ENCODE data around the gene EEF1AKMT4.
"Not testable (repeated sequence)": the region's sequence is repeated elsewhere in the genome, so short reads cannot be mapped to it uniquely, and the experiment has no call there.

The EEF1AKMT4 gene

DNA sequence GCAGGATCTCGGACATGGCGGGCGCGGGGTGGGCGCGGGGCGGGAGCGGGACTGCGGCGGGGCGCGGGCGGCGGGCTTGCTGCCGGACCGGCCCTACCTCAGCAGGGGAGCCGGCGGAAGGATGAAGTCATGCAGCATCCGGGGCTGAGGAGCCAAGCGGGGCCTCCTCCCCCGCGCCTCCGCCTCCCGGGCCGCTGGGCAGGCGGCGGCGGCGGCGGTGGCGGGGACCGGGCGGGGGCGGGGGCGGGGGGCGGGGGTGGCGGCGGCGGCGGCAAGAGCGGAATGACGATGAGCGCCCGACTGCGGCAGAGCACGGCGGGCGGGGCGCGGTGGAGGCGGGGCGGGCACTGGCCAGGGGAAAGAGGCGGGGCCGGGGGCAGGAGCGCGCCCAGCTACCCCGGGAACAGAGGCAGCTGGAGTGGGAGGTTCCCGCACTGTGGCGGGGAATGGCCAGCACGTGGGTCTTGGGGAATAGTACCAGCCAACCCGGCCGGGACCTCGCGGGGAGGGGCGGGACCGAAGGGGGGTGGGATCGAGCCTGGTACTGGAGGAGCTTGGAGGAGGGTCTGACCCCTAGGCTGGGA, 11.9 kb downstream of the EEF1AKMT4 start, which contains the start of gene CAMK2N2:
TSS of gene CAMK2N2 (minus strand) at position 284 of the 584 bp plus-strand sequence. CDS start at position 16, 268 bp downstream.
- TF ChIP-seq ZFX (IDR thresholded peaks at IDR 0.05) (no peak), CTCF (conservative IDR thresholded peaks at IDR 0.05) (no peak)
- H3K27ac ChIP-seq: peak within 1 kb of the TSS; percentile 55

DNA sequence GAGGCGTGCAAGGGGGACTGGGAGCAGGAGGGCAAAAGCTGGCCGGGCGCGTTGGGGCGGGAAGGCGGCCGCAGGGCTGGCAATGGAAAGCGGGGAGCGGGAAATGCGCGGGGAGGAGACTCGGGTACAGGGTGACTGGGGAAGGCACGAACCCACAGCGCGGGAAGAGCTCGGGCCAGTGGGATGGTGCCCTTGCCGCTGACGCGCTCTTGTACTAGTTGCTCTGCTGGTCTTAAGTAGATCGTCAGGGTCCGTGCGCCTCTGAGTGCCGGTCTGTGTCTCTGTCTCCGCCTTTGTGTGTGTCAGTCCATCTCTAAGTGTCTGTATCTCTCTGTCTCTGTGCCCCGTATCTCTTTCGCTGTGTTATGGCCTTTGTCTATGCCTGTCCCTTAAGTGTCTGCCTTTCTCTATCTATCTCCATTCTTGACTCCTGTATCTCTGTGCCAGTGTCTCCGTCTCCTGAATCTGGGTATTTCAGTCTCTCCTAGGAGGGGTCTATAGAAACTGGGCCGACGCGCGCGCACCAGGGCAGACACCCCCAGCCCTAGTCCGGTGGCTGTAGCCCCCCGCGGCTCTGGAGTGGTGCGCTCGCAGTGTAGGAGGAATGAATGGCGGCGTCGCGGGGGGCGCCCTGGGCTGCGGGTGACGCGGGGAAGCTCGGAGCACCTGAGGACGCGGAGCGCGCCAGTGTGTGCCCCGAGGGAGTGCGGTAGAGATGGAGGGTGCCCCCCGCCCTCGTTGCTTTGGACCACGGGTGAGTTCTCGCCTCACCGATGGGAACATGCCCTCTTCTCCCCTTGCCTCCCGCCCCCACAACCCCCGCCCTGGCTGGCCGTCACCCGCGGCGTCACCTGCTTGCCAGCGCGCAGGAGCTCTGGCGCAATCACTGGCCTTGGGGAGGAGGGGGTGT, 12.6 kb downstream of the EEF1AKMT4 start:
- H3K27ac ChIP-seq: peak overlapping the region; percentile 55
- no peak for TF ChIP-seq ZFX (IDR thresholded peaks at IDR 0.05)
- TF ChIP-seq CTCF (conservative IDR thresholded peaks at IDR 0.05): no peak

GRCh38 chr3:184262764-184263179, 13.3 kb downstream of the EEF1AKMT4 start:
- no peak overlapping the region for H3K27ac ChIP-seq
- TF ChIP-seq CTCF (conservative IDR thresholded peaks at IDR 0.05): no peak
- no peak for TF ChIP-seq ZFX (IDR thresholded peaks at IDR 0.05)

GRCh38 chr3:184267249-184267648, 17.8 kb downstream of the EEF1AKMT4 start:
- not testable (repeated sequence) for H3K27ac ChIP-seq

- TF ChIP-seq CTCF (conservative IDR thresholded peaks at IDR 0.05) (no peak), ZFX (IDR thresholded peaks at IDR 0.05) (no peak)
- no peak overlapping the region for H3K27ac ChIP-seq
Measured at GRCh38 chr3:184272269-184272668, 22.8 kb downstream of the EEF1AKMT4 start.

- no peak overlapping the region for H3K27ac ChIP-seq
- TF ChIP-seq ZFX (IDR thresholded peaks at IDR 0.05) (no peak), CTCF (conservative IDR thresholded peaks at IDR 0.05) (no peak)
Measured at GRCh38 chr3:184275381-184275701, 25.9 kb downstream of the EEF1AKMT4 start.

DNA sequence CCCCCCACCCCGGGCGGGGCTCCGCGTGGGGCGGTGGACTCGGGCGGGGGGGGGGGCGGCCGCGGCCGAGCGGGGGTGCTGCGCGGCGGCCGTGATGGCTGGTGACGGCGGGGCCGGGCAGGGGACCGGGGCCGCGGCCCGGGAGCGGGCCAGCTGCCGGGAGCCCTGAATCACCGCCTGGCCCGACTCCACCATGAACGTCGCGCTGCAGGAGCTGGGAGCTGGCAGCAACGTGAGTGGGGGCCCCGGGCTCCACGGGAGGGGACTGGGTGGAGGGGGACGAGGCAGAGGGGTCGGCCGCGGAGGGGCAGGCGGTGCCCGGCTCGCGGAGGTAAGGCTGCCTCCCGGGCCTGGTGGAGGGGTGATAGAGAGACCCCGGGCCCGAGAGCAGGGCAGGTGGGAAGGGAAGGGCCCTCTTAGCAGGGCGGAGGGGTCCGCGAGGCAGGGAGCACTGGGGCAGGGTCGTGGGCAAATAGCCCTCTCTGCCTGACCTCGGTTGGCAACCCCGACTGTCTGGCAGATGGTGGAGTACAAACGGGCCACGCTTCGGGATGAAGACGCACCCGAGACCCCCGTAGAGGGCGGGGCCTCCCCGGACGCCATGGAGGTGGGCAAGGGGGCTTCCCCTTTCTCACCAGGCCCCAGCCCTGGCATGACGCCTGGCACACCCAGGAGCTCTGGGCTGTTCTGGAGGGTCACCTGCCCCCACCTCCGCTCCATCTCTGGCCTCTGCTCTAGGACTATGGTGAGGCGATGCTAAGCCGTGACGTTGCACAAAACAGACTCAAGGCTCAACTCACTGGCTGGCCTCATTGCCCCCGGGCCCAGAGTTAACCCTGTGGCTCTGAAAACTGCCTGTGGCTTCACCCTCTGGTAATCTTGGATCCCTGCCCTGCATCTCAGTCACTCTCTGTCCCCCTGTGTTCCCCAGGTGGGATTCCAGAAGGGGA, 26.8 kb downstream of the EEF1AKMT4 start, which contains the start of gene ECE2:
TSS of gene ECE2 (plus strand) at position 62 of the 950 bp plus-strand sequence. CDS start at position 194, 132 bp downstream.
- TF ChIP-seq CTCF (conservative IDR thresholded peaks at IDR 0.05): no peak
- TF ChIP-seq ZFX (IDR thresholded peaks at IDR 0.05): no peak
- no peak within 1 kb of the TSS for H3K27ac ChIP-seq
